Regular cardiac myocyte (primary cell): ENCODE data around the gene DSTYK. TPM values are rescaled to one million over a fixed set of nuclear protein-coding genes. Genes with fewer than 3 reads are reported as not detected.

Source experiments
- total RNA-seq: library from RNA; depleted of rRNA; stranded (reverse); fragments of >200 nt; gene quantifications from 2 replicates; pipeline ENCODE4 v1.2.3, GENCODE V29; 2014

Gene DSTYK
- total RNA-seq: 14.1 and 16.1 TPM in 2 replicates

DNA sequence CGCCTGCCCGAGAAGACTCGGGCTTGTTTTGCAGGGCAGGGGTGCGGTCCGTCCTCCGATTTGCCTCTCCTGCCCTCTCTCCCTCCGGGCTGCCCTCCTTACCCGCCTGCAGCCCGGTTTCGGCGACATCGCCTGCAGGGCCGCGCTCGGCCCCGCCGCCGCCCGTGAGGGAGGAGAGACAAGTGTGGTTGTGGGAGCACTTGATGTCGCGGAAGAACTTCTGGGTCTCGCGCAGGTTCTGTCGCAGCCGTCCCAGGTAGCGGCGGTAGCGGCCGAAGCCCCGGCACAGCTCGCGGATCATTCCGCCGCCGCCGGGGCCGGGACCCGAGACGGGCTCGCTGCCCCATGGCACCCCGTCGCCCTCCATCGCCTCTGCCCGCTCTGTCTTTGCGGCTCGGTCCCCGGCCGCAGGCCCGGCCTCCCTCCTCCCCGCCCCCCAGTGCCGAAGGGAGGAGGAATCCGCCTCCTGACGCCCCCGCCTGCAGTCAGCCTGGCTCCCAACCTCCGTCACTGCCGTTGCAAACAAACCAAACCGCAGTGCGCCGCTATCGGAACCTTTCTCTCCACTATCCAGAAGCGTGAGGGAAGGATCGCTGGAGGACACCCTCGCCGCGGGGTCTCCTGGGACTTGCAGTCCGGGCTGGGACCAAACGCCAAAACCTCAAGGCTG is at the start of gene DSTYK:
TSS of gene DSTYK (minus strand) at position 534 of the 670 bp plus-strand sequence. CDS start at position 367, 167 bp downstream.

GRCh38 chr1:205227584-205228013 is 16.1 kb upstream of the DSTYK start, which contains the start of gene TMCC2:
Gene TMCC2, plus strand, starts transcription at chr1:205227946. Its CDS starts 619 bp downstream, at chr1:205228565.

DNA sequence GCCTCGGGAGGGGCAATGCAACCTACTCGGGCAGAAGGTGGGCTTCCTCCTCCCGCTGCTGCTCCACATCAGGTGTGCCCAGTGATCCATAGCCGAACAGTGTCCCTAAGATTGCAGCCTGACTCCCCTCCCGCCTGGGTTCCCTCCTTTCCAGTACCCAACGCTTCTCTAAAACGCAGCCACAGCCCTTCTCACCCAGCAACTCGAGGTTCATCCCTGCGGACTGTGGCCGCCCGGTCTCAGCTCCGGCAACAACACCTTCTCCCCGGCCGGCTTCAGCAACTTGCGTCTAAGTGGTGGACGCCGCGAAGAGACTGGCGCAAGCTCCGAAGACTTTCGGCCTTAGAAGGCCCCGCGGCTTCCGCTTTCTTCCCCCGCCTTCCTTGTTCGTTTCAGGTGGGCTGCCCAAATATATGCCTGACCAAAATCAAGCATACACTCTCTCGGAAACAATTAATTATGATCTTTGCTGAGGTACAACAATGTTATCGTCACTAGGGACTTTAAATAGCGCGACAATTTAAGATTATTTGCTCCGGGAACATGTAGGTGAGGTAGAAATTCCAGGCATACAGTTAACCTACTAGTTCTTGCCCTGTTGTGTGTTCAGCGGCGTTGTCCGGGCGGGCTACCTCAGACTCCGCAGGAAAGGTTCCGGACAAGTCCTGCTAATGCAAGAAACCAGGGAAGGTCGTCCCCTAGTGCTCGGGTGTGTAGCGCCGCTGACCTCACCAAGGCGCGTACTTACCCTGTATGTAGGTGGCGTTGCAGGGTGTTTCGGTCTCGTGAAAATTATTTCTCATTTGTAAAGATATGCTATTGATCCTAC is 89.6 kb downstream of the DSTYK start, which contains the start of gene RBBP5:
TSS of gene RBBP5 (minus strand) at position 319 of the 829 bp plus-strand sequence. CDS start at position 214, 105 bp downstream.

Other genes with a start within 250 kb of the DSTYK start
- gene CNTN2, start 168.5 kb downstream of the DSTYK start, total RNA-seq: under 0.01 TPM in 2 replicates
- 1.7 and 2.7 TPM in 2 replicates for gene TMEM81, start 127.2 kb downstream of the DSTYK start, total RNA-seq
- 22.8 and 30.3 TPM in 2 replicates for gene RBBP5, start 89.7 kb downstream of the DSTYK start, total RNA-seq
- gene TMCC2, start 16.2 kb upstream of the DSTYK start, total RNA-seq: 2.3 TPM in 2 replicates
- 5.1 and 5.2 TPM in 2 replicates for gene NUAK2, start 110.0 kb upstream of the DSTYK start, total RNA-seq
- gene KLHDC8A, start 145.2 kb upstream of the DSTYK start, total RNA-seq: not detected in 2 replicates
- not detected in 2 replicates for gene LEMD1, start 210.4 kb upstream of the DSTYK start, total RNA-seq
- gene BLACAT1, start 244.3 kb upstream of the DSTYK start, total RNA-seq: not detected in 2 replicates